ENCODE results near the gene ADCYAP1R1. TPM values are rescaled to one million over a fixed set of nuclear protein-coding genes. Genes with fewer than 3 reads are reported as not detected.

ADCYAP1R1 gene
- total RNA-seq, 6 experiments from 2014 or later: 0.05 to 0.37 (median 0.29) TPM

- Histone ChIP-seq H3K9me3 (no peaks in the 10 kb centered on the region), H3K27ac (no peak overlapping the region), H3K27me3 (peaks cover 0 to 6% of the 10 kb centered on the region in 2 donors), H3K4me1 (no peaks in the 10 kb centered on the region), H3K4me3 (no peak overlapping the region), H3K36me3 (no peaks in the 10 kb centered on the region)
- 83% methylated on average over 2 of the region's 5 CpGs for WGBS (ENCODE audit: insufficient coverage, low coverage, low lambda C conversion rate, missing lambda C conversion rate)
- no peak for DNase-seq
- intact Hi-C loops (cut with DNase I): no loop called here
- no peak for ATAC-seq
- no peak for TF ChIP-seq POLR2A (IDR thresholded peaks at IDR 0.05)
These were observed 1.9 kb downstream of the ADCYAP1R1 start for GRCh38 chr7:31053986-31054385.

GRCh38 chr7:31054608-31055278 is 2.6 kb downstream of the ADCYAP1R1 start:
- Histone ChIP-seq H3K9me3 (no peaks in the 10 kb centered on the region), H3K4me1 (no peaks in the 10 kb centered on the region), H3K36me3 (no peaks in the 10 kb centered on the region), H3K4me3 (no peak overlapping the region), H3K27me3 (peaks cover 0 to 6% of the 10 kb centered on the region in 2 donors), H3K27ac (no peak overlapping the region)
- no peak for TF ChIP-seq POLR2A (IDR thresholded peaks at IDR 0.05)
- TF ChIP-seq CTCF (IDR thresholded peaks at IDR 0.05): no peak
- WGBS (ENCODE audit: insufficient coverage, low coverage, low lambda C conversion rate, missing lambda C conversion rate): 47% methylated on average over 8 of the region's 11 CpGs
- DNase-seq (no peak), ATAC-seq (no peak)
- intact Hi-C loops (cut with DNase I): no loop called here

GRCh38 chr7:31055471-31055870 is 3.4 kb downstream of the ADCYAP1R1 start:
- Histone ChIP-seq H3K27me3 (peaks cover 0 to 6% of the 10 kb centered on the region in 2 donors), H3K27ac (no peak overlapping the region), H3K9me3 (no peaks in the 10 kb centered on the region), H3K36me3 (no peaks in the 10 kb centered on the region), H3K4me3 (no peak overlapping the region), H3K4me1 (no peaks in the 10 kb centered on the region)
- WGBS (ENCODE audit: insufficient coverage, low coverage, low lambda C conversion rate, missing lambda C conversion rate): 45% methylated on average over 5 of the region's 5 CpGs
- no peak for DNase-seq
- intact Hi-C loops (cut with DNase I): no loop called here
- ATAC-seq: no peak
- no peak for TF ChIP-seq POLR2A (IDR thresholded peaks at IDR 0.05)
- TF ChIP-seq CTCF (IDR thresholded peaks at IDR 0.05): no peak

GRCh38 chr7:31056775-31057346 is 4.8 kb downstream of the ADCYAP1R1 start:
- ATAC-seq: no peak
- peaks cover 0 to 6% of the 10 kb centered on the region in 2 donors for H3K27me3 ChIP-seq
- intact Hi-C loops (cut with DNase I): no loop called here

More at GRCh38 chr7:31056775-31057346, 4.8 kb downstream of the ADCYAP1R1 start:
- no peak for TF ChIP-seq POLR2A (IDR thresholded peaks at IDR 0.05)
- no peak for TF ChIP-seq CTCF (IDR thresholded peaks at IDR 0.05)
- H3K9me3 ChIP-seq: no peaks in the 10 kb centered on the region
- H3K4me3 ChIP-seq: no peak overlapping the region
- no peaks in the 10 kb centered on the region for H3K36me3 ChIP-seq
- DNase-seq: no peak
- no peak overlapping the region for H3K27ac ChIP-seq
- no peaks in the 10 kb centered on the region for H3K4me1 ChIP-seq
- WGBS (ENCODE audit: insufficient coverage, low coverage, low lambda C conversion rate, missing lambda C conversion rate): 31% methylated on average over 5 of the region's 10 CpGs

Data from right lobe of liver (tissue), 6 donors.